GM19463 (cell line): ENCODE results near the gene MARCO.
"Not testable (repeated sequence)": the region's sequence is repeated elsewhere in the genome, so short reads cannot be mapped to it uniquely, and the experiment has no call there.

Source experiments
- ATAC-seq: cut with Tn5 transposase; IDR thresholded peaks from one replicate; pipeline ENCODE4 v1.9.1; 2021; ENCODE audit warnings: mild to moderate bottlenecking, moderate library complexity; ENCODE audit not compliant: unreplicated experiment

The MARCO gene

DNA sequence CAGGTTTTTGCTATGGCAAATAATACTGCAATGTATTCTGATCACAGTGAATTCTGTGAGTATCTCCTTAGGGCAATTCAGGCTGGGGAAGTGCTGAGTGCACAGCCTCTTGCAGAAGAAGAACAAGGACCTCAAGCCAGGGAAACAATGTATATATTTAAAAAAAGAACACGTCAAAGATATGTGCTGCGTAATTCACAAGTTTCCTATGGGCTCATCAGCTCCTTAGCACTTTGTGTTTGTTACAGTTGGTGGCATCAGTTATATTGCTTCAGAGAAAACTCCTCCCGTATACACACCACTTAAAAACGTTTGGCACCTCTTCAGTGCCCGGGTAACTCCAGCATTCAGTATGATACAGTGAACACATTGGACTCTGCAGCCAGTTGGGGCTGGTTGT lies 16.5 kb upstream of the MARCO start:
- no peak for ATAC-seq

DNA sequence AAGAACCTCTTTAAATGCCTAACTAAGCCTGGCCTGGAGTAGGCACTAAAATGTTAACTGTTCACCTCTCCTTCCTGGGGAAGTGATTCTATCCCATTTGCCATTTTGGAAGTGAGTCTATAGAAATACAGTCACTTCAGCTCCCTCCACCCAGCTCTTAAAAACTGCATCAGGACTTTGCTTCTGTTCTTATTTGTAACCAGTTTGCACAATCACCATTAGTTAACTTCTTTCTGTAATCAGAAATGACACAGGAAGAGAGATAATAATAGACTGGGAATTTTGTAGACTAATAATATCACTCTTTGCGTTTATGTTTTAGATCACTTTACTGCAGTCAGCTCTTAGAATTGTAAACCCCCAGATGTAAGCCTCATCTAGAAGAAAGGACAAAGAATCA lies 16.0 kb upstream of the MARCO start:
- no peak for ATAC-seq

DNA sequence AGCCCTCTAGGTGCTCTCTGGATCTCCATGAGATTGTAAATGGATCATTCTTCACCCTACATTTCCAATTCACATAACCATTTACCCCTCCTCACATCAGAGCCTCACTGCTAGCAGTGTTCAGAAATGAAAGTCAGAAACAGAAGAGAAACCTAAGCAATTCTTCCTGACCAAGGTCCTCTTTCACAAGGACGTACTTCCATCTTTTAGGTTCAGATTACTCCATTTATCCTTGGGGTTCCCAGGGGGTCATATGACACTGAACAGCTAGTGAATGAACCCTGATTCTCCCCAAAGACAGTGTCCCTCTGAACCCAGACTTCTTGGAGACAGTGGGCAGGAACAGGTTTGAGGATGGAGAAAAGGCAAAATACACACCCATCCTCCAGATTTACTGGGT lies 12.9 kb upstream of the MARCO start:
- no peak for ATAC-seq

DNA sequence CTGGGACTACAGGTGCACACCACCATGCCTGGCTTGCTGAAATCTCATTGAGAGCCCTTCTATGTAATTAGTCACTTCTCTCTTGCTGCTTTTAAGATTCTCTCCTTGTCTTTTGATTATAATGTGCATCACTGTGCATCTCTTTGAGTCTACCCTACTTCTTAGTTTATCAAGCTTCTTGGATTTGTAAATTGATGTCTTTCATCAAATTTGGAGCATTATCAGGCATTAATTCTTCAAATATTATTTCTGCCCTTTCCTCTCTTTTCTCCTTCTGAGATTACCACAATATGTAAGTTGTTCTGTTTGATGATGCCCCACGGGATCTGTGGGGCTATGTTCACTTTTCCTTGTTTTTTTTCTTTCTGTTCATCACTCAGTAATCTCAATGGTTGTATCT lies 9.0 kb upstream of the MARCO start:
- ATAC-seq = no peak

DNA sequence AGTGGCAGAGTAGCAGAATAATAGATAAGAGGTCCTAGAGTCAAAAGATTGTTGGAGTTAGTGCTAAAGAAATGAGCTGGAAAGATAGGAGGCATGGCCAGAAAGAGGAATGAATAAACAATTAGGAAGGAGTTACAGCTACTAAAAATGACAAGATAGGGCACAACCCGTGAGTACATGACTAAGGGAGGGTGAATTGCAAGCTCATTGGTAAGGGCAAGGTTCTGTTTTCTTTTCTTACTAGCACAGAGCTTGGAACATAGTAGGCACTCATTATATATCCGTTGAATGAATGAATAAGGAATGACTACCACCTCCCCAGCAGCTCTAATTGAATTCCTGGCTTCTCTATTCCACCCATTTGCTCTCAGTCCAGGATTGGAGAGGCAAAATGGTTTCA lies 5.7 kb upstream of the MARCO start:
- ATAC-seq = no peak

DNA sequence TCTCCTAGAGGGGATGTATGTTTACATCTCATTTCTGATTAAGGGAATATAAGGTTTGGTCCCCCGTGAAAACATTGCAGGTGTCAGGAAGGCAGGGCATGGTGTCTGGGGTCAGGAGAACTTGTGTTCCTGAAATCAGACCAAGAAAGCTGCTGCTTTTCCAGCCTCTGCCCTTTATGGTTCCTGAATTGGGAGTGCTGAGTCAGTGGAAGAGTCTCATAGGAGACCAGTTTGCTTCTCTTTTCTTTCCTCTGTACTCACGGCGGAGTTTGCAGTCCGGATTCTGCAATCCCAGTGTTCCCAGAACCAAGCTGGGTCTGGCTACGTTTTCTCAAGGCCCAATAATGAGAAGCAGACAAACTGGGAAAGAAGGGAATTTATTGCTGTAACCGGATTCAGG lies 5.1 kb upstream of the MARCO start:
- ATAC-seq = no peak

DNA sequence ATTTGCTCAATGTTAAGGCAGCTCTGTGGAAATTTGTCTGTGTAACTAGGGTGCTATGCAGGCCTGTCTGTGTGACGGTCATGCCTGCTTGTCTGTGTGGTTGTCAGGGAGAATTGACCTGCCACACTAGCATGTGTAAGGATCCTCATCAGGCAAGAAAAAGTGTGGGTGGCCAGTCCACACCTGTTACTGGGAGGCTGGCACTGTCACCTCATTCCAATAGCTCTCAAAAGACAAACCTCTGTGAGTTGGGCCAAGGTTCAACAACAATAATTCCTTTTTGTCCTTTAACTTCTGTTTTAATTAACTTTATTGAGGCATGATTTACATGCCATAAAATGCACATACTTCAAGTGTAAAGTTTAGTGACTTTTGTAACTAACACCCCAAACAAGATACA lies 4.2 kb upstream of the MARCO start:
- ATAC-seq = no peak

DNA sequence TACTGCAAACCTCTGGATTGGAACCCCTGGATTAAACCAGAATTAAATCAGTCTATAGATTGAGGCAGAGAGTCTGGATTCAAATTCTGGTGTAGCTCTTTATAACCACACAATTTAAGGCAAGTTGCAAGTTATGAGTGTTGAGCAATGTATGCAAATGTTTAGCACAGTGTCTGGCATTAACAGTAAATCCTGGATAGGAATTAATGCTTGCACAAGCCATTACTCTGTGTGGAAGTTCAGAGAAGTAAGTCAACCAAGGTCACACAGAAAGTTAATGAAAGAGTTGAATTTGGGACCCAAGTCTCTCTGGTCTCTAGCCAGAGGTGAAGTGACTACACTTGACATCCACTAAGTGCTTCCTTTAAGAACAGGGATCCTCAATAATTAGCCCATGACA lies 2.0 kb upstream of the MARCO start:
- ATAC-seq = no peak

DNA sequence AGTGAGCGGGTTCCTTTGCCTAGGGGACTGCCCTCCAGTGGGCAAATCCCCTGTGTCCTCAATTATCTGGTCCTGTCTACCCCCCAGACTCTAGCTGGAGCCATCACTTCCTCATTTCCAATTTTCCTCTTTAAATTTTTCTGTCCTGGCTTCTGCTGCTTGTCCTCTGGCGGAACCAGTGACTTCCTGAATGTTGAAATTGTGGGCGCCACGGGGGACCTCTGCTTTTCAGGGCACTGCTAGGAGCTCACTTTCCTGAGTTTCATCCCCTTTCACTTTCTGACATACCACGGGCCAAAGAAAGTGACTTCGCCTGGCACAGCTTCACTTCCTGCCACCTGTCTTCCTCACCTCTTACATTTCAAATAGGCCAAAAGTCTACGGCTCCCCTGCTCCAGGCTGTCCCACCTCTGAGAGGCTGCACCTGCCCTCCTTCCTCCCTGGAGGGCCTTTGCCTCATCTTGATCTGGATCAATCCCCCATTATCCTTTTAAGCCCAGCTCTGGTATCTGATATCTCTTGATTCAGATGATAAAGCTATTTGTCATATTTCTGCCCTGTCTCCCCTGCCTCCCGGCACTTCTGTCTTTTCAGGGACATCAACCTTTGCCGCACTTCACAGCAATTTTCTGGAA lies 1.4 kb upstream of the MARCO start:
- ATAC-seq = no peak

DNA sequence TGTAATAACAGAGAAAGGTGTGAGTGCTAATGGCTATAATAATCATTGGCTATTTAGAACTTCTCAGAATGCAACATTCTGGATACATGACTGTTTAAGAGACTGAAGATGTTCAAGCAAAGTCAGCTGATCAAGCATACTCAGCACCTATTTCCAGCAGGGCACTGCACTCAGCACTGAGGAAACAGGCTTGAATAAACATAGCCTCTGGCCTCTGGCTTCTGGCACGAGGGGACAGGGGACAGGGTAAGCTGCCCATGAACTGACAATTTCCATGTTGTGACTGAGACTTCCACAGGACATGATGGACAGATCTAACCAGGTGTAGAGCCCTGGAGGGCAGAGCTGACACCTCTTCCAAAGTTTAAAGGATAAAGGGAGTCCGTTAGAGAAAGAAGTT lies 1.3 kb downstream of the MARCO start:
- ATAC-seq = no peak

DNA sequence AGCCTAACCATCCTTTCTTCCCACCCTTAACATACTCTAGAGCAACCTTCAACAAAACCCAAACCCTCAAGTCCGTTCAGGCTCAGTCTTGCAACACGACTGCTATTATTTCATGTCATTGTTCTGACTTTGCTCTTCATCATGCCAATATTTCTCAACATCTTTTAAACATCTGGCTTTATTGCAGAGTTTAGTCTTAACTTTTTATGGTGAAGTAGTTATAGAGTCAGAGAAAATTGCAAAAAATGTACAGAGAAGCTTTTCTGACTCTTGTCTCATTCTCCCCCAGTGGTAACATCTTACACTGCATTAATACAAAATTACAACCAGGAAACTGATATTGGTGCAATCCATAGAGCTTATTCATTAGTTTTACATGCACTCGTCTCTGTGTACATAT lies 3.9 kb downstream of the MARCO start:
- ATAC-seq = no peak

DNA sequence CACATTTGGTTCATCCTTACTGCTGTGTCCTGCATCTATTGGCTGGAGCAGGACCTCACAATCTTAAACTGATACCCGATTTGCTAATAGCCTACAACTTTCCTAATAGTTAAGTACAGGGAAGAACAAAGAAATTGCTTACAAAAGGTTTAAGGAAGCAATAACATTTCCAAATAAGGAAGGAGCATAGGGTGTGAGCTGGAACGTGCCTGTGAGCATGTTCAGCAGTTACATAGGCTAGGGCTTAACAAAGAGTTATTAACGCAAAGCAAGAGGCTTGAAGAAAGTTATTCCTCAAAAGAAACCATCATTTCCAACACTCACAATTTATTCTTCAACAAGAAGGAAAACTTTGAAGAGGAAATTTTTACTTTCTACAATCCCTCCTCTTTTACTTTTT lies 6.3 kb downstream of the MARCO start:
- ATAC-seq = not testable (repeated sequence)

DNA sequence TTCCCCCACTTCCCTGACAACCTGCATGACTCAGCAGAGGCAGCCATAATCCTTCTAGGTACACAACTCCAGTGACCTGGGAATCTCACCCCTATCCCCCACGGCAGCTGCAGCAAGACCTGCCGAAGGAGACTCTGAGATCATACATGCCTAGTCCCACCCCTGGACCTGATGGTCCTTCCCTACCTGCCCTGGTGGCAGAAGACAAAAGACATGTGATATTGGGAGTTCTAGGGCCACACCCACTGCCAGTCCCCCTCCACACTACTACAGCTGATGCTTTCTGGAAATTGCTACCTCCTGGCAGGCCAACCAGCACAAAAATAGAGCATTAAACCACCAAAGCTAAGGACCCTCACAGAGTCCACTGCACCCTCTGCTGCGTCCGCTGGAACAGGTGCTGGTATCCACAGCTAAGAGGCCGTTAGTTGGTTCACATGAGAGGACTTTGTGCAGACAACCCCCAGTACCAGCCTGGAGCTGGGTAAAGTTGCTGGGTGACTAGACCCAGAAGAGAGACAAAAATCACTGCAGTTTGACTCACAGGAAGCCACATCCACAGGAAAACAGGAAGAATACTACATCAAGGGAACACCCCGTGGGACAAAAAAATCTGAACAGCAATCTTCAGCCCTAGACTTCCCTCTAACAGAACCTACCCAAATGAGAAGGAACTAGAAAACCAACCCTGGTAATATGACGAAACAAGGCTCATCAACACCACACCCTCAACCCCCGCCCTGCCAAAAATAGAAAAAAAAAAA lies 12.5 kb downstream of the MARCO start:
- ATAC-seq = no peak

DNA sequence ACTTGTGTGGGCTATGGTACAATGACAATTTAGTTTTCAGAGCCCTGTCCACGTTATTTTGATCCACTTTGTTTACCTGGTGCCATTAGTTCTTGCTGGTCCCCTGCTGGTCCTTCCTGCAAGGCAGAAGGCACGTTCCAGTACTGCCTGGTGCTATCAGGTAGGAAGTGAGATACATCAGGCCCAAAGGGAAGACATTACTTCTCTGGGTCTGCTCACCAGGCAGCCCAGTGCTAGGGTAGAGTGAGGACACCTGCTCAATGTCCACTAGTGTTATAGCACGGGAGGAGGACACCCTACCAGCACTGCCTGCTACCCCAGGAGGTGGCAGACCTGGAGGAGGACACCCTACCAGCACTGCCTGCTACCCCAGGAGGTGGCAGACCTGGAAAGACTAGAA lies 23.7 kb downstream of the MARCO start:
- ATAC-seq = no peak

DNA sequence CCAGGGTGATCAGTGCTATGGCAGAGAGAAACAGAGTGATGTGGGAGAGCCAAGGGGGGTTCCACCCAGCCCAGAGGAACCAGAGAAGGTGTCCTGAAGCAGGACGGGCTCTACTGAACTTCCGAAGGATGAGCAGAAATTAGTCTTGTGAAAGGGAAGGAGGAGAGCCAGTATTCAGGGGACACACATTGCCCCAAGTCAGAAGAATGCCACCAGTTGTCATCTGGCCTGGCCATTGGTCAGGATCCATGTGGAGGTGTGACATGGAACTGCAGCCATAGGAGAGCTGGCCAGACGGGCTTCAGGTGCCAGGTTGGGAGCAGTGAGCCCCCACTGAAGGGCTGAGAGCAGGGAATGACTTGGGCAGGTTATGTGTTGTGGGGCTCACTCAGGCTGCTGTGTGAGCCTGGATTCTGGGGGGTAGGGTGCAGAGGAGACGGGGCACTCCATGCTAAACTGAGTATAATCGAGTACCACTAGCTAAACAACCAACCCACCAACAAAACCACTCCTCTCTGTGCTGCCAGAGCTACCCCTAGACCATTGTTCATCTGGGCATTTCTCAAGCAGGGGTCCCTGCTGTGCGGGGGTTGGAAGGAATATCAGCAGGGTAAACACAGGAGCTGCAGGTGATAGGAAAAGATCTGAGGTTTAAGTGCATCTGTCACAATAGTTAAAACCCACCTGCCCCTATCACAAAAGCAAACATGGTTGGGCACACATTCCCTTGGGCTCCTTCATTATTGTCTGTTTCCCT lies 25.3 kb downstream of the MARCO start:
- no peak for ATAC-seq

DNA sequence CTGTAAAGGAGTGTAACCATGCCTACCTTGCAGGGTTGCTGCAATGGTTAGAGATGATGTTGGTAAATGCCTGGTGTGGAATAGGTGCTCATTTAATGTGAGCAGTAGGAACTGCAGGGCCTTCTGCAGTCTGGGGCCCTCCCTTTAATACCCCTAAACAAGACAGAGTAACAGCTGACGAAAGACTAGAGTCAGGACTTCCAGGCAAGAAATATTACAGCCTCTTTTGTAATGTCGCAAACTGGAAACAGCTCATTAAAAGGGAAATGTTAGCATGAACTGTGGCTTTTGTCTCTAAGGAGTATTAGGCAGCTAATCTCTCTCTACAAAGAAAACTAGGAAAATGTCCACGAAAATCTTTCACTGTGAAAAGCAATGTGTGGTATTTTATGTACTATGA lies 26.0 kb downstream of the MARCO start:
- no peak for ATAC-seq

DNA sequence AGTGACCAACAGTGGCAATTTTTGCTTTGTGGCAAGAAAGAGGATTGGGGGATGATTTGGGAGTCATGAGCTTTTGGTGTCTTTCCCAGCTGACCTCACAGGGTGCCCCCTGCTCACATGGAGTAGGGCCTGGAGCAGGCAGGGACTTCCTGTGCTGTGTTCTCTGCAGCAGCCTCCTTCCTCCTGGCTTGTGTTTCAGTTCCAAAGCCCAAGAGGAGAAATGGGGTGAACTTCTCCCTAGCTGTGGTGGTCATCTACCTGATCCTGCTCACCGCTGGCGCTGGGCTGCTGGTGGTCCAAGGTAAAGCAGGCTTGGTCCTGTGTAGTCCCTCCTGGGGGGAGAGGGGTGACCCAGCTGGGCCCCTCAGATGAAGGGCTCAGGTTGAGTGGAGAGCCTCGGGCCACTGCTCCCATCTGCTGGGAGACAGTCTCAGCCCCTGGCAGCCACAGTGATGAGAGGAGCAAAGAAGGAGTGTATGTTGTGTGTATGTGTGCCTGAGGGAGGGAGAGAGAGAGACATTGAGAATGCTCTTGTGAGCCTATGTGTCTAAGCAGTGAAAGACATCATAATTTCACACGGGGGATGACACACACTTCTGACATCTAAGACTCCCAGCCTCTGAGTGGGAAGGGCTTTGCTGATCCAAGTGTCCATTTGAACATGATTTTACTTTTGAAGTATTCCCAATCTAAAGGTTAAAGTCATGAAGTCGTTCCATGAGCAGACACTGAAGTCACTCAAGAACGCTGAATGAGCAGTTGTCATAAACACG lies 27.2 kb downstream of the MARCO start:
- no peak for ATAC-seq

DNA sequence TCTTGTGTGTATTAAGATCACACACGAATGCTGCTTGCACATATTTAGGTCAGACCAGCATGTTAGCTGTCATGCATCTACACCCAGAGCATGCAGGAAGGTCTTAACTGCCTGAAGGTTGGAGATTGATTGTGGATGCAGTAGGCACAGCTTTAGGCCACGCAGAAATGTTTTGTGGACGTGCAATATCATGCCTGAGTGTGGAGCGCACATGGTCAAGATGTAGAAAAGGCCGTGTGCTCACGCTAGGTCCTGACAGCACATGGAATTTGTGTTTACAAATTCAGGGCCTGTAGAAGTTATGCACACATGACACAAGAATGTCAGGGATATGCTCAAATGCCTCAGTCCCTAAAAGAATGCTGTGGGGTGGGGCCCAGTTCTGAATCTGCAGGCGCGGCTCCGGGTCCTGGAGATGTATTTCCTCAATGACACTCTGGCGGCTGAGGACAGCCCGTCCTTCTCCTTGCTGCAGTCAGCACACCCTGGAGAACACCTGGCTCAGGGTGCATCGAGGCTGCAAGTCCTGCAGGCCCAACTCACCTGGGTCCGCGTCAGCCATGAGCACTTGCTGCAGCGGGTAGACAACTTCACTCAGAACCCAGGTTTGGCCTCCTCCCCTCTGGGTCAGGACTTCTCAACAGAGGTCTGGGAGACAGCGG lies 27.9 kb downstream of the MARCO start:
- ATAC-seq = no peak

DNA sequence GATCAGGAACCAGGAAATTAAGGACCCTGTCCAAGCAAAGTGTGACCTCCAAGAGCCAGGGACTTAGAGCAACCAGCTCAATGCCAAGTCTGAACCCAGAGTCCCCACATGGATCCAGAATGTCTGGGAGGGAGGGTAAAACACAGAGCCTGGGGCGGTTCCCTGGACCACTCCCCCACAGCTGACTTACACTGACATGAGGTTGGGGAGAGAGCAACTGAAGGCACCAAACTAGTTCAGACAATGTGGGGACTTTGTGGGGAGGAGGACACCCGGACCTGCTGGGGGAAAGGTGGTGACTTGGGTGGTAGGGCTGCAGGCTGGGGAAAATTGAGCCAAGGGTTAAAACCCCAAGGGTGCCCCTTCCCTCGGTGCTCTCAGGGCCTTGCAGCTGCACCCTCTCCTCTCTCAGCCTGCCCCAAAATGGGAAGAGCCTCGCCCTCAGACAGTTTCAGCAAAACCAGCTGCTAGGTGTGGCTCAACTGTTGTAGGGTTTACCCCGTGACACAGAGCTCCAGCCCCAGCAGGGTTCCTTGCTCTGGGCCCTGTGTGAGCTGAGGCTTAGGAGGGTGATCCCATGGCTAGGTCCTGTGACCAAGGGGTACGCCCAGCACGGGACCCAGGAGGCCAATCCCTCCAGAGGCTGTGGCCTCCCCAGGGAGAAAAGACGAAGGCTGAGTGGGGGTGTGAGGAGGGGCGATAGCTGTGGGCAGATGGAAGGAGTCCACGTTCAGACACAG lies 28.6 kb downstream of the MARCO start:
- ATAC-seq = no peak
